Activated T-cell treated with anti-CD3 and anti-CD28 coated beads, Interleukin-2, amount 50 U/mL, for 4 hours (primary cell): ENCODE measurements around the gene POLR1E. TPM values are rescaled to one million over a fixed set of nuclear protein-coding genes. Genes with fewer than 3 reads are reported as not detected.
A peak's percentile ranks its signal among the peaks of the same experiment; 100 is the strongest.
"Not testable (repeated sequence)": the region's sequence is repeated elsewhere in the genome, so short reads cannot be mapped to it uniquely, and the experiment has no call there.

Experiments used
- ATAC-seq, 2 donors: fragments of 200-7000 bp; cut with Tn5 transposase; one replicate each; pipeline ENCODE4 v1.10.0; 2021
- DNase-seq: peaks from one replicate; pipeline ENCODE4 v3.0.0-alpha.2; 2020
- H3K27me3 Mint-ChIP-seq: one replicate; pipeline ENCODE4 v1.8.0; 2021; ENCODE audit warnings: low read depth, mixed read lengths
- H3K36me3 Mint-ChIP-seq: one replicate; pipeline ENCODE4 v1.8.0; 2022; ENCODE audit warnings: mixed read lengths; ENCODE audit not compliant: insufficient read depth
- H3K4me1 Mint-ChIP-seq: one replicate; pipeline ENCODE4 v1.8.0; 2021; ENCODE audit warnings: low read depth, mixed read lengths
- H3K4me3 Mint-ChIP-seq: one replicate; pipeline ENCODE4 v1.8.0; 2021; ENCODE audit warnings: mild to moderate bottlenecking, moderate library complexity, mixed read lengths
- H3K9me3 Mint-ChIP-seq: one replicate; pipeline ENCODE4 v1.8.0; 2021; ENCODE audit warnings: mixed read lengths
- total RNA-seq, 3 donors: library from RNA; stranded (reverse); gene quantifications; one replicate each; pipeline ENCODE4 v1.2.1, GENCODE V29; 2021

The POLR1E gene
- total RNA-seq, 3 donors from 2014 or later, result 82.4 to 92.2 (median 85.2) TPM

DNA sequence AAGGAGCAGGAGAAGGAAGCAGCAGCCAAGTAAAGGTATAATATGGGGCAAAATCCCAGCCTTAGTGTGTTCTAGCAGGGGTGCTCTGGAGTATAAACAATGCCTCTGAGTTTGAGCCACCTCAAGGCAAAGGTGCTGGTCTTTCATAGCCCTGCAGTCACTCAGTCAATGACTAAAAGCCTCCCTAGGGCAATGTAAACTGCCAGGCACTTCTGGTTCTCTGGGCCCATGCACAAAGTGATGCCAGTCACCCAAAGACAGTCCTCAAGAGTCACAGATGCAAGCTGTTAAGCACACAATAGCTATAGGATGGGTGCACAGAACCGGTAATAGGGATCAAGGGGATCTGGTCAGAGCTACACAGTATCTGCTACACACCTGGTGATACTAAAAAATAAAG lies 33.1 kb upstream of the POLR1E start:
- no peak overlapping the region for H3K4me3 Mint-ChIP-seq
- ATAC-seq (no peak), DNase-seq (no peak)
- peaks cover 45% of the 10 kb centered on the region for H3K4me1 Mint-ChIP-seq
- peaks cover 11% of the 10 kb centered on the region for H3K36me3 Mint-ChIP-seq
- H3K9me3 Mint-ChIP-seq, result no peaks in the 10 kb centered on the region
- no peaks in the 10 kb centered on the region for H3K27me3 Mint-ChIP-seq

DNA sequence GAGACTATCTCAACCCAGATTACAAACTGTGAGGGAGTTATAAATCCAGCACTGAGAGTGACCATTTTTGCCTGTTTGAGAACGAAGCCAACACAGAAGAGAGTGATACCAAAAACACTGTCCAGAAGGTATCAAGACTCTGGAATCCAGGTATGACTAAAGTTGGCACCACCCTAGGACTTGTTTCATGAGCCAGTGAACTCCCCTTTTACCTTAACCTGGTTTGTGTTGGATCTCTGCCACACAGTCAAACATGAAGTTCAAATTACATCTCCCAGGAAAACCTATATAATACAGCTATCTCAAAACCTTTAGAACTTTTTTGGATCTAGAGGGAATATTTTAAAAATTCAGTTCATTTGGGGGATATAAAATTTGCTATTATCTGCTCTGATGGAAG lies 31.9 kb upstream of the POLR1E start:
- no peaks in the 10 kb centered on the region for H3K9me3 Mint-ChIP-seq
- H3K4me3 Mint-ChIP-seq, result no peak overlapping the region
- peaks cover 49% of the 10 kb centered on the region for H3K4me1 Mint-ChIP-seq
- peaks cover 11% of the 10 kb centered on the region for H3K36me3 Mint-ChIP-seq
- H3K27me3 Mint-ChIP-seq, result no peaks in the 10 kb centered on the region
- no peak for ATAC-seq
- DNase-seq, result no peak

DNA sequence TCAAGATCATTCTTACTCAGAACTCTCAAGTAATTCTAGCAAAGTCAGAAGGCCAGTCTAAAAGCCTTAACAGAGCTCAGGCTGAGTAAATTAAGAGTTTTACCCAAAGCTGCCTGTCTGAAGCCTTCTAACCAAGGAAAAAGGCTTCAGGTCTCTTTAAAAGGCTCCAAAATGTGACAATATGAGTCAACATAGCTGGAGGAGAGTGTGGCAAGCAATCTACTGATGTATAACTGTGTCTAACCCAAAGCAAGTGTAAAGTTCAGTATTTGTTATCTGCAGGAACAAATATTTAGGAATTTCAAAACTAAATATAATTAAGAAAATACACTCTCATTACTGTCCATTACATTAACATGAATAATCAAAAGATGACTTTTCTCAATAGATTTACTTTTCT lies 31.5 kb upstream of the POLR1E start:
- Mint-ChIP-seq H3K4me1 (peaks cover 49% of the 10 kb centered on the region), H3K27me3 (no peaks in the 10 kb centered on the region), H3K36me3 (peaks cover 11% of the 10 kb centered on the region), H3K9me3 (no peaks in the 10 kb centered on the region), H3K4me3 (no peak overlapping the region)
- ATAC-seq (no peak), DNase-seq (no peak)

DNA sequence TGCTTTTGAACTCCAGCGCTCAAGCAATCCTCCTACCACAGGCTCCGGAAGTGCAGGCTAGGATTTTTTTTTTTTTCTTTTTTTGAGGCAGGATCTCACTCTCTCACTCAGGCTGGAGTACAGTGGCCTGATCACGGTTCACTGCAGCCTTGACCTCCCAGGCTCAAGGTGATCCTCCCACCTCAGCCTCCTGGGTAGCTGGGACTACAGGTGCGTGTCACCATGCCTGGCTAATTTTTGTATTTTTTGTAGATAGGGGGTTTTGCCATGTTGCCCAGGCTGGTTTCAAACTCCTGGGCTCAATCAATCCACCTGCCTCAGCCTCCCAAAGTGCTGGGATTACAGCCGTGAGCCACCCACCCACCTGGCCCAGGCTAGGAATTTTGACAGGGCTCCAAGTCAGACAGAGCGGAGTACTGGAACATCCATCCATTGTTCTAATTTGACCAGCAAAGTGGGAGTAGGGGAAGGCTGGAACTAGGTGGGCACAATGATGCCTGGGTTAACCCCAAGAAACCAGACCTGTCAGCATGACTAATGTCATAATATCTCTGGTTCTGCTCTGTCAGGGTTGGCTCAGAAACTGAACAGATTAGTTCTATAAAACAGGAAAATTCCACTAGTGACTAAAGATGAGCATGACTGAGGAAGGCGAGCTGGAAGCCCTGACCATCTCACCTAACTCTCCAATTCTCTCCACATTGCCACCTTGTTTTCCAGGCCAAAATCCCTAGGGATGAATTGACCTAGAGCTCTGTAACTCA lies 29.7 kb upstream of the POLR1E start:
- Mint-ChIP-seq H3K36me3 (peaks cover 6% of the 10 kb centered on the region), H3K4me1 (peaks cover 51% of the 10 kb centered on the region), H3K9me3 (no peaks in the 10 kb centered on the region), H3K4me3 (no peak overlapping the region), H3K27me3 (no peaks in the 10 kb centered on the region)
- DNase-seq (no peak), ATAC-seq (no peak)

DNA sequence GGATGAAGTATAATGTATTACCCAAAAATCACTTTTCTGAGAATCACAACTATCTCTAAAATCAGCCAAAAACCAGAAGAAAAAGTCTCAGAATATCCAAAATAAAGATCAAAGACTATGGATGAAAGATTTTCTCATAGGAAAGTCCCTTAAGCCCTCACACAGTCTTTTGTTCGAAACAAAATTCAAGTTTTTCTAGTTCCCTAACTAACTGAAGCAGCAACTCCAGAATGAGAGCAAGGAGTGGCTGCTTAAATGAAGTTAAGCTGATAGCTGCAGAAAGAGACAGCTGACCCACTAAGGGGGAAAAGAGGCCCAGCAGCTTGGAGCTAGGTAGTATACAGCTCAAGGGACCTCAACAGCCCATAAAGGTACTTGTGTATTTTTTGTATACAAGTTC lies 28.9 kb upstream of the POLR1E start:
- H3K36me3 Mint-ChIP-seq, result peaks cover 6% of the 10 kb centered on the region
- H3K9me3 Mint-ChIP-seq, result no peaks in the 10 kb centered on the region
- DNase-seq (no peak), ATAC-seq (no peak)
- H3K4me3 Mint-ChIP-seq, result no peak overlapping the region
- no peaks in the 10 kb centered on the region for H3K27me3 Mint-ChIP-seq
- peaks cover 52% of the 10 kb centered on the region for H3K4me1 Mint-ChIP-seq

DNA sequence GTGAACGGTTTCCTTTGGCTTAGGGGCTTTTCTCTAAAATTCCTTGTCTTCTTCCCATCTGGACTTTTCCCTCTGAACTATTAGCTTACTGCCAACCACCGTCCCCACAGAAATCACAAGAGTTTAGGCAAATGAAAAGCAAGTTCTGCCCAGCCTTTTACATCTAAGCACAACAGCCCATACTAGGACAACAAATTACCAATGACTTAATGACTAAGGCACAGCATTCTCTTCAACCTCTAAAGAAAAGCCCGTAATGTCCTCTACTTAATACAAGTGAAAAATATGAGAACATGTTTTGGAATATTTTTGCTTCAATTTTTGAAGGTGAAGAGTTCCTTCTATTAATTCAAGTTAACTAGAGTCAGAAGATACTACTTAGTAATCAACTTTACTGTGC lies 21.7 kb upstream of the POLR1E start:
- peaks cover 10% of the 10 kb centered on the region for H3K36me3 Mint-ChIP-seq
- no peaks in the 10 kb centered on the region for H3K27me3 Mint-ChIP-seq
- DNase-seq, result no peak
- H3K4me1 Mint-ChIP-seq, result peaks cover 39% of the 10 kb centered on the region
- ATAC-seq, result no peak
- no peaks in the 10 kb centered on the region for H3K9me3 Mint-ChIP-seq
- peak overlapping the region; percentile 92 for H3K4me3 Mint-ChIP-seq

DNA sequence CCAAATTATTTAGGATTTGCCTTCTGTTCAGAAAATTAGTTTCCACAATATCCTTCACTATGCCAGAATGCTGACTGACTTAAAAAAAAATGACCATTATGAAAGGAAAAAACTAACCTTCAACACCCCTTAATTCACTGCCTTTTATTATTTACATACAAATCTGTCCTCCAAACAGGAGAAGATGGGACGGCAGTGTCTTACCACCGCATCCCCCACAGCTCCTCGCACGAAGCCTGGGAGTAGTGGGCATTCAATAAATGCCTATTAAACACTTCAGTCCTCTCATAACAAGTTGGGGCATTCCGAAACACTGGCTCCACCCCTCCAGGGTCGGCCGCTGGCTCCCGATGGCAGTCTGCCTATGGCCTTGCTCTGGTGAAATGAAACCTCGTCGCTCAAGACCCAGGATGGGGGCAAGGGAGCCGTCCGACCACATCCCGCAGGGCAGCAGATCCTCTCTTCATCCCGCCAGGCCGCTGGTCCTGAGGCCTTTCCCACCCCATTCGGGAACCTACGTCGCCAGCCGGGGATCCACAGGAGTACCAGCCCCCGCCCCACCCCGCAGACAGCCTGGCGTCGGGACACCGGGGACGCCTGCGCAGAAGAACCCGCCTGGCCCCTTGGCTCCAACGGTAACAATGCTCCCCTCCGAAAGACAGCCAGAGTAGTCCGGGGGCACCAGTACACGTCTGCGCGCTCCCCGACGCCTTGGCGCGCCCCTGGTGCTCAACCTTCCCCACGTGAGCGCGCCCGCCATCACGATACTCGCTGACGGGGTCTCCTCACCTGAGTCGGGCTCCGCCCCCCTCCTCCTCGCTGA lies 21.1 kb upstream of the POLR1E start:
- DNase-seq (peak; percentile 53), ATAC-seq (peak; percentile 53 to 55)
- no peaks in the 10 kb centered on the region for H3K9me3 Mint-ChIP-seq
- H3K4me3 Mint-ChIP-seq, result peak overlapping the region; percentile 92
- H3K27me3 Mint-ChIP-seq, result no peaks in the 10 kb centered on the region
- H3K36me3 Mint-ChIP-seq, result peaks cover 10% of the 10 kb centered on the region
- peaks cover 39% of the 10 kb centered on the region for H3K4me1 Mint-ChIP-seq

DNA sequence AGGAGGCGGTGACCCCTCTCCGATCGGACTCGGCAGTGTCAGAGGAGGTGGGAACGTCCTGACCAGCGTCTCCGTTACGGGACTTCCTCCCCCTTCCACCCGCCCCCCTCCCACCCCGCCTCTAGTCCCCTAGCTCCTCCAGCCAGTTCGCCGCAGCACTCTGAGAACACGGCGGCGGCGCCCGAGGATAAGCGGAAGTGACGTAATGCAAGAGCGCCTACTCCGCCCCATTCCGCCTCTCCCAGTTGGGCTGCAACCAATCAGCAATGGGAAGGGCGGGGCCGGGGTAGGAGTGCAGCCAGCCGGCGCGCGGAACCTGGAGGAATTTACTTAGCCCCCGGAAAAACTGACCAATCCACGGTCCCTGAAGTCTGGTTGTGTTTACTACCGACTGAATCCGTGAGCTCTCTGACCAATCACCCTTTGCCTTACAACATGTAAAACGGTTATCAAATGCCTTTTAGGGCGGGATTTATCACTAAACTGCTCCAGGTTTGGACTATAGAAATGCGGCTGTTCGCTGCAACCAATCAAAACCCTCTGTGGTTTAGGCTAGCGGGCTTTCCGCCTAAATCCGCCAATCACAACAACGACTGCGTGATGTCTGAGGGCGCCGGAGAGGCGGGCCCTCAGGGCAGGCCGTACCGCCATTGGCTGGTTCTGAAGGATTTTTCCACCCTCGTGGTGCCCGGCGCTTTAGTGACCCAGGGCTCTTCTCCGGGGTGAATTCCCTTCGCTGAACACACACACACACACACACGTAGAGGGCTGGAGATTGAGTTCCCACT lies 20.3 kb upstream of the POLR1E start, which contains the start of gene ZBTB5:
TSS of gene ZBTB5 (minus strand) at position 202 of the 788 bp plus-strand sequence. CDS start 22,899 bp downstream, outside the sequence.
- Mint-ChIP-seq H3K9me3 (no peaks in the 10 kb centered on the region), H3K4me3 (peak within 1 kb of the TSS; percentile 92), H3K4me1 (peaks cover 39% of the 10 kb centered on the region), H3K27me3 (no peaks in the 10 kb centered on the region), H3K36me3 (peaks cover 10% of the 10 kb centered on the region)
- DNase-seq (peak; percentile 98), ATAC-seq (peak; percentile 83 to 84)

DNA sequence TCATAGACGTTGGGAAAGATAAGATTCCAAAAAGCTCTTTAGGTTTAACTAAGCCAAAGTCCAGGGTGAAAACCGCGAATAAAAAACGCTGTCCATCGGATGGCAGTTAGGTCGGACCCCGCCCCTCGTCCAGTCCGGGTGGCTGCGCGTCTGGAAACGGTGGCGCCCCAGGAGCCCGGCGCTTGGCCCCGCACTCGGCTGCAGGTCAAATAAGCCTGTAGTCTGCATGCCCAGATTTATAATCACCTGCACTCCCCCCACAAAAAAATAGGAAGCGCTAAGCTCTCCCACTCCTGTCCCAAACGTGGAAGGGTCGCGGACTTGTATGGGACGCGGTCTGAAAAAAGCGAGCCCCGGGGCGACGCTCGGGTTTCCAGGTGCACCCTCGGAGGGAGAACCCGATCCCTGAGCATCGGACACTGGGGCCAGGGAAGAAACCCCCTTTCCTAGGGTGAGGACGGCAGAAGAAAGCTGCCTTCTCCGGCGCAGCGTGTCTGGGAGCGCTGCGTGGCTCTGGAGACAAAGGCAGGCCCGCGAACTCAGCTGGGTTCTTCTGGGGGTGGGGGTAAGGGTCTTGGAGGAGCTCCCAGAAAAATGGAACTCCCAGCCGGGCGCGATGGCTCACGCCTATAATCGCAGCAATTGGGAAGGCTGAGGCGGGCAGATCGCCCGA lies 19.6 kb upstream of the POLR1E start:
- ATAC-seq (no peak), DNase-seq (no peak)
- peaks cover 10% of the 10 kb centered on the region for H3K36me3 Mint-ChIP-seq
- H3K9me3 Mint-ChIP-seq, result no peaks in the 10 kb centered on the region
- no peaks in the 10 kb centered on the region for H3K27me3 Mint-ChIP-seq
- H3K4me3 Mint-ChIP-seq, result peak overlapping the region; percentile 92
- H3K4me1 Mint-ChIP-seq, result peaks cover 36% of the 10 kb centered on the region

DNA sequence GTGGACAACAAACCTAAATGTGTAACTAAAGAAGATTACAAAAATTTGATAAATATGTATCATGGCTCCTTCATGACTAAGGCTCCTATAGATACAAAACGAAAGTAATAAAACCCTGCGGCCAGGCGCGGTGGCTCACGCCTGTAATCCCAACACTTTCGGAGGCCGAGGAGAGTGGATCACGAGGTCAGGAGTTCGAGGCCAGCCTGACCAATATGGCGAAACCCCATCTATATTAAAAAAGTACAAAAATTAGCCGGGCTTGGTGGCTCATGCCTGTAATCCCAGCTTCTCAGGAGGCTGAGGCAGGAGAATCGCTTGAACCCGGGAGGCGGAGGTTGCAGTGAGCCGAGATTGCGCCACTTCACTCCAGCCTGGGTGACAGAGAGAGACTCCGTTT lies 18.2 kb upstream of the POLR1E start:
- H3K4me1 Mint-ChIP-seq, result peaks cover 37% of the 10 kb centered on the region
- not testable (repeated sequence) for H3K27me3 Mint-ChIP-seq, H3K9me3 Mint-ChIP-seq, ATAC-seq, DNase-seq, H3K36me3 Mint-ChIP-seq, H3K4me3 Mint-ChIP-seq

DNA sequence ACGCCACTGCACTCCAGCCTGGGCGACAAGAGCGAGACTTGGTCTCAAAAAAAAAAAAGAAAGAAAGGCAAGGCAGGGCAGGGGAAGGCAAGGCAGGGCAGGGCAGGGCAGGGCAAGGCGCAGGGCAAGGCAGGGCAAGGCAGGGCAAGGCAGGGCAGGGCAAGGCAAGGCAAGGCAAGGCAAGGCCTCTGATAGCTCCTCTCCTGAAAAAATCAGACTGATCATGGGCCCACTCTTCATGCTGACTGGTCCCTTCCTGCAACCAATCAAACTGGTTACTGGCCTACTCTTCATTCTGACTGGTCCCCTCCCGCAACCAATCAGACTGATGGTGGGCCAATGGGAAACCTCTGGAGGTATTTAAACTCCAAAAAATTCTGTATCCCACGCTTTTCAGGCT lies 17.1 kb upstream of the POLR1E start:
- Mint-ChIP-seq H3K4me1 (peaks cover 27% of the 10 kb centered on the region), H3K4me3 (no peak overlapping the region), H3K9me3 (no peaks in the 10 kb centered on the region), H3K27me3 (no peaks in the 10 kb centered on the region), H3K36me3 (peaks cover 2% of the 10 kb centered on the region)
- DNase-seq, result no peak
- no peak for ATAC-seq

DNA sequence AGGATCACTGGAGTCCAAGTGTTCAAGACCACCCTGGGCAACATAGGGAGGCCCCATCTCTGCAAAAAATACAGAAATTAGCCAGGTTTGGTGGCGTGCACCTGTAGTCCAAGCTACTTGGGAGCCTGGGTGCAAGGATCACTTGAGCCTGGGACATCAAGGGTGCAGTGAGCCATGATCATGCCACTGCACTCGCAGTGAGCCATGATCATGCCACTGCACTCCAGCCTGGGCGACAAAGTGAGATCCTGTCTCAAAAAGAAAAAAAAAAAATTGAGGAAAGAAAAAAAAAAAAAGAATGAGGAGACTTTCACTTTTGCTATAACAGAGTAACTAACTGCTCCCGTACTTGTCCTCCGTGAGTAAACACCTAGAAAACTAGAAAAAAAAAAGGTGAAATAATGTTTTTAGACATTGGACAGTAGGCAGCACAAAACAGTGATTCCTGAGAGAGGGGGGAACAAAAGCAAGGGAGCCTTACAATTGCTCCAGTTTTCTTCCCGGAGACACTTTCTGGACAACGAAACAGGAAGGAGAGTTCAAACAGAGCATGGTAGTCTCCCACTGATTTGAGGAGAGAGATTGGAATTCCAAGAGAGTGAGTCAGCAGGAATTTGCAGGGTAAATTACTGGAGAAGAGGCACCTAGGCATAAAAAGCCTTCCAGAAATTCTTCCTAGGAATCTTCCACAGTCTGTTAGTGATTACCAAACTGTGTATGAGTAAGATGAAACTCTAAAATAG lies 13.6 kb upstream of the POLR1E start:
- no peak for ATAC-seq
- Mint-ChIP-seq H3K9me3 (peaks cover 3% of the 10 kb centered on the region), H3K36me3 (no peaks in the 10 kb centered on the region), H3K4me1 (peaks cover 10% of the 10 kb centered on the region), H3K4me3 (peak overlapping the region; percentile 70), H3K27me3 (peaks cover 5% of the 10 kb centered on the region)
- no peak for DNase-seq

DNA sequence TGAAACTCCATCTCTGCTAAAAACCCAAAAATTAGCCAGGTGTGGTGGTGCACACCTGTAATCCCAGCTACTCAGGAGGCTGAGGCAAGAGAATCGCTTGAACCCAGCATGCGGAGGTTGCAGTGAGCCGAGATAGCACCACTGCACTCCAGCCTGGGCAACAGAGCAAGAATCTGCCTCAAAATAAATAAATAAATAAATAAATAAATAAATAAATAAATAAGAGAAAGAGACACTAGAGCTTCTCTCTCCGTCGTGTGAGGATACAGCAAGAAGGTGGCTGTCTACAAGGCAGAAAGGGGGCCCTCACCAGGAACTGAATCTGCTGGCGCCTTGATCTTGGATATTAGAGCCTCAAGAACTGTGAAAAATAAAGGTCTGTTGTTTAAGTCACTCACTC lies 11.8 kb upstream of the POLR1E start:
- H3K4me1 Mint-ChIP-seq, DNase-seq, H3K27me3 Mint-ChIP-seq, H3K4me3 Mint-ChIP-seq, H3K36me3 Mint-ChIP-seq, H3K9me3 Mint-ChIP-seq, ATAC-seq: not testable (repeated sequence)
